Smooth muscle cell (in vitro differentiated cells): Measurements from ENCODE around the gene SYCP2L. TPM values are rescaled to one million over a fixed set of nuclear protein-coding genes. Genes with fewer than 3 reads are reported as not detected.
"Not testable (repeated sequence)": the region's sequence is repeated elsewhere in the genome, so short reads cannot be mapped to it uniquely, and the experiment has no call there.

Experiments
- DNase-seq: peaks from one replicate; lab custom pipeline; 2025; ENCODE audit not compliant: unreplicated experiment; lab: John Stamatoyannopoulos, UW
- H2AFZ ChIP-seq: fragments of 200-600 bp; sonication (generic); 2 replicates; pipeline ENCODE4 v1.6.0; 2016; ENCODE audit warnings: antibody characterized with exemption, low read depth, mild to moderate bottlenecking
- H3F3A ChIP-seq: fragments of 200-600 bp; sonication (generic); 2 replicates; pipeline ENCODE4 v1.6.0; 2017; ENCODE audit warnings: antibody characterized with exemption, low read depth
- H3K27ac ChIP-seq: fragments of 200-600 bp; sonication (generic); 2 replicates; pipeline ENCODE4 v1.5.1; 2016; ENCODE audit warnings: low read depth, mild to moderate bottlenecking
- H3K27me3 ChIP-seq: fragments of 200-600 bp; sonication (generic); 2 replicates; pipeline ENCODE4 v1.6.1; 2016; ENCODE audit warnings: low read depth, mild to moderate bottlenecking
- H3K36me3 ChIP-seq: fragments of 200-600 bp; sonication (generic); 2 replicates; pipeline ENCODE4 v1.5.1; 2016; ENCODE audit warnings: low read depth
- H3K4me1 ChIP-seq: fragments of 200-600 bp; sonication (generic); 2 replicates; pipeline ENCODE4 v1.5.1; 2016; ENCODE audit warnings: low read depth
- H3K4me2 ChIP-seq: fragments of 200-600 bp; sonication (generic); 2 replicates; pipeline ENCODE4 v1.6.0; 2016; ENCODE audit warnings: mild to moderate bottlenecking
- H3K4me3 ChIP-seq: fragments of 200-600 bp; sonication (generic); 2 replicates; pipeline ENCODE4 v1.5.1; 2016; ENCODE audit warnings: mild to moderate bottlenecking
- H3K79me2 ChIP-seq: fragments of 200-600 bp; sonication (generic); 2 replicates; pipeline ENCODE4 v1.6.0; 2016; ENCODE audit warnings: low read depth, mild to moderate bottlenecking
- H3K9ac ChIP-seq: fragments of 200-600 bp; sonication (generic); 2 replicates; pipeline ENCODE4 v1.6.0; 2016; ENCODE audit warnings: low read depth
- H3K9me3 ChIP-seq: fragments of 200-600 bp; sonication (generic); replicated peaks from 2 replicates; pipeline ENCODE4 v1.5.1; 2016; ENCODE audit warnings: low read depth
- H4K20me1 ChIP-seq: fragments of 200-600 bp; sonication (generic); 2 replicates; pipeline ENCODE4 v1.6.0; 2016; ENCODE audit warnings: low read depth
- CTCF ChIP-seq: fragments of 200-600 bp; sonication (generic); IDR thresholded peaks from 2 replicates; pipeline ENCODE4 v1.5.1; 2017; ENCODE audit warnings: borderline replicate concordance, mild to moderate bottlenecking, antibody characterized with exemption; ENCODE audit not compliant: insufficient read depth, poor library complexity, severe bottlenecking
- WGBS: methylation state at CpG from one replicate; pipeline ENCODE4 v1.1.7; 2016; ENCODE audit warnings: low lambda C conversion rate; 5-methylcytosine and 5-hydroxymethylcytosine counted together
- polyA plus RNA-seq: library from polyadenylated mRNA; unstranded; fragments of >200 nt; fragmentation: Nextera tagmentation; extraction: Ambion mirVana; gene quantifications from 2 replicates; pipeline ENCODE4 v1.2.1, GENCODE V29; 2016
- total RNA-seq: library from RNA; depleted of rRNA; stranded (reverse); fragments of >200 nt; gene quantifications from 2 replicates; pipeline ENCODE4 v1.2.3, GENCODE V29; 2014

The SYCP2L gene
- total and polyA plus RNA-seq, 2 experiments from 2014 or later: 0.74 to 6.4 TPM

- TF ChIP-seq CTCF: no peak
Measured at GRCh38 chr6:10877012-10877411, 9.8 kb upstream of the SYCP2L start.

GRCh38 chr6:10877871-10878270 lies 9.0 kb upstream of the SYCP2L start:
- WGBS: 89% methylated on average over 1 of the region's 1 CpG
- Histone ChIP-seq H3K9ac (no peak overlapping the region), H2AFZ (no peak overlapping the region), H3K27me3 (peaks cover 75% of the 10 kb centered on the region), H3K36me3 (no peaks in the 10 kb centered on the region), H3K27ac (no peak overlapping the region), H3K4me3 (no peak overlapping the region), H3K79me2 (no peaks in the 10 kb centered on the region), H4K20me1 (no peaks in the 10 kb centered on the region), H3K9me3 (no peaks in the 10 kb centered on the region), H3K4me2 (no peak overlapping the region), H3K4me1 (peaks cover 13% of the 10 kb centered on the region), H3F3A (no peaks in the 10 kb centered on the region)
- DNase-seq: no peak
- TF ChIP-seq CTCF: no peak

More at GRCh38 chr6:10877012-10877411, 9.8 kb upstream of the SYCP2L start:
- no peaks in the 10 kb centered on the region for H3F3A ChIP-seq
- no peak overlapping the region for H2AFZ ChIP-seq
- DNase-seq: no peak
- no peak overlapping the region for H3K4me2 ChIP-seq
- H3K27ac ChIP-seq: no peak overlapping the region
- H3K9me3 ChIP-seq: no peaks in the 10 kb centered on the region
- H3K4me1 ChIP-seq: peaks cover 5% of the 10 kb centered on the region
- no peaks in the 10 kb centered on the region for H3K36me3 ChIP-seq
- H3K79me2 ChIP-seq: no peaks in the 10 kb centered on the region
- H3K9ac ChIP-seq: no peak overlapping the region
- peaks cover 69% of the 10 kb centered on the region for H3K27me3 ChIP-seq
- no peak overlapping the region for H3K4me3 ChIP-seq
- WGBS: 95% methylated on average over 14 of the region's 14 CpGs
- H4K20me1 ChIP-seq: no peaks in the 10 kb centered on the region

GRCh38 chr6:10880366-10880765 lies 6.5 kb upstream of the SYCP2L start:
- no peaks in the 10 kb centered on the region for H3K79me2 ChIP-seq
- DNase-seq: no peak
- no peaks in the 10 kb centered on the region for H4K20me1 ChIP-seq
- H3K9ac ChIP-seq: no peak overlapping the region
- 95% methylated on average over 2 of the region's 2 CpGs for WGBS
- peaks cover 80% of the 10 kb centered on the region for H3K27me3 ChIP-seq
- no peak for TF ChIP-seq CTCF
- H3K9me3 ChIP-seq: no peaks in the 10 kb centered on the region
- no peak overlapping the region for H3K4me2 ChIP-seq
- H3K27ac ChIP-seq: no peak overlapping the region
- no peak overlapping the region for H3K4me3 ChIP-seq
- H3K4me1 ChIP-seq: peaks cover 13% of the 10 kb centered on the region
- no peak overlapping the region for H2AFZ ChIP-seq
- no peaks in the 10 kb centered on the region for H3K36me3 ChIP-seq
- H3F3A ChIP-seq: no peaks in the 10 kb centered on the region

GRCh38 chr6:10882253-10882630 lies 4.6 kb upstream of the SYCP2L start:
- H3K4me2 ChIP-seq: peak overlapping the region; percentile 78
- 17% methylated on average over 14 of the region's 14 CpGs for WGBS

More at GRCh38 chr6:10882253-10882630, 4.6 kb upstream of the SYCP2L start:
- not testable (repeated sequence) for DNase-seq, H3K9ac ChIP-seq, H3K36me3 ChIP-seq, H3K79me2 ChIP-seq, H2AFZ ChIP-seq, H4K20me1 ChIP-seq, H3K27ac ChIP-seq, H3K9me3 ChIP-seq, H3F3A ChIP-seq
- peaks cover 92% of the 10 kb centered on the region for H3K27me3 ChIP-seq
- peak overlapping the region; percentile 20 for H3K4me3 ChIP-seq
- peaks cover 13% of the 10 kb centered on the region for H3K4me1 ChIP-seq
